ENCODE results near the gene INO80E. TPM values are rescaled to one million over a fixed set of nuclear protein-coding genes. Genes with fewer than 3 reads are reported as not detected.

INO80E gene
- total RNA-seq, 1 experiment from 2014 or later: 89.8 TPM

DNA sequence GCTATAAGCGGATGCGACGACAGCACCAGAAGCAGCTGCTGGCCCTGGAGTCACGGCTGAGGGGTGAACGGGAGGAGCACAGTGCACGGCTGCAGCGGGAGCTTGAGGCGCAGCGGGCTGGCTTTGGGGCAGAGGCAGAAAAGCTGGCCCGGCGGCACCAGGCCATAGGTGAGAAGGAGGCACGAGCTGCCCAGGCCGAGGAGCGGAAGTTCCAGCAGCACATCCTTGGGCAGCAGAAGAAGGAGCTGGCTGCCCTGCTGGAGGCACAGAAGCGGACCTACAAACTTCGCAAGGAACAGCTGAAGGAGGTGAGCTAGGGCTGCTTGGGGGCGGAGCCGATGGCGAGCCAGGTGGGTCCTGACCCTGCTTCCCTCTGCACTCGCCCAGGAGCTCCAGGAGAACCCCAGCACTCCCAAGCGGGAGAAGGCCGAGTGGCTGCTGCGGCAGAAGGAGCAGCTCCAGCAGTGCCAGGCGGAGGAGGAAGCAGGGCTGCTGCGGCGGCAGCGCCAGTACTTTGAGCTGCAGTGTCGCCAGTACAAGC is 10.7 kb upstream of the INO80E start:
- ATAC-seq (no peak), DNase-seq (ENCODE audit: low read depth, low spot score) (no peak)
- Histone ChIP-seq H2AFZ (ENCODE audit: low read depth, low read length, poor library complexity, severe bottlenecking) (no peak overlapping the region), H3K27ac (ENCODE audit: low read depth, low read length) (no peak overlapping the region), H3K4me2 (ENCODE audit: low read length) (no peak overlapping the region), H4K20me1 (ENCODE audit: insufficient read depth) (no peaks in the 10 kb centered on the region), H3K4me3 (replicated peaks in 1 of 2; ENCODE audit: low read depth in 1 of 2, low read length in 2 of 2) (no peak overlapping the region), H3K9me2 (ENCODE audit: insufficient read depth) (no peaks in the 10 kb centered on the region), H3K79me2 (ENCODE audit: insufficient read depth, low read length) (peaks cover 8% of the 10 kb centered on the region; the same call in 1 of the 2 replicates), H3K36me3 (ENCODE audit: control insufficient read depth in 1 of 2, insufficient read depth in 2 of 2, low read length in 2 of 2) (peaks cover 58 to 61% of the 10 kb centered on the region in 2 experiments), H3K4me1 (ENCODE audit: control insufficient read depth in 1 of 2, insufficient read depth in 2 of 2, low read length in 2 of 2) (no peaks in the 10 kb centered on the region), H3K9ac (ENCODE audit: low read length) (no peak overlapping the region), H3K27me3 (ENCODE audit: insufficient read depth, low read length) (no peaks in the 10 kb centered on the region), H3K9me3 (ENCODE audit: control insufficient read depth in 1 of 2, insufficient read depth in 1 of 2, low read depth in 1 of 2, low read length in 2 of 2) (no peaks in the 10 kb centered on the region)
- POLR2A ChIA-PET: interaction anchor here (2.0 kb wide), 1 partner anchor 12 kb away, joined by 9 read pairs; the partner anchor contains the start of gene TAOK2
- CTCF ChIA-PET: no interaction called here
- no peak for TF ChIP-seq POLR2A (IDR thresholded peaks at IDR 0.05; ENCODE audit: borderline replicate concordance, extremely low read depth, insufficient read depth, insufficient read length)
- no peak for TF ChIP-seq MAX (IDR thresholded peaks at IDR 0.05)
- no peak for TF ChIP-seq FOSL1 (IDR thresholded peaks at IDR 0.05; ENCODE audit: low read depth)
- TF ChIP-seq, protein P1, sequence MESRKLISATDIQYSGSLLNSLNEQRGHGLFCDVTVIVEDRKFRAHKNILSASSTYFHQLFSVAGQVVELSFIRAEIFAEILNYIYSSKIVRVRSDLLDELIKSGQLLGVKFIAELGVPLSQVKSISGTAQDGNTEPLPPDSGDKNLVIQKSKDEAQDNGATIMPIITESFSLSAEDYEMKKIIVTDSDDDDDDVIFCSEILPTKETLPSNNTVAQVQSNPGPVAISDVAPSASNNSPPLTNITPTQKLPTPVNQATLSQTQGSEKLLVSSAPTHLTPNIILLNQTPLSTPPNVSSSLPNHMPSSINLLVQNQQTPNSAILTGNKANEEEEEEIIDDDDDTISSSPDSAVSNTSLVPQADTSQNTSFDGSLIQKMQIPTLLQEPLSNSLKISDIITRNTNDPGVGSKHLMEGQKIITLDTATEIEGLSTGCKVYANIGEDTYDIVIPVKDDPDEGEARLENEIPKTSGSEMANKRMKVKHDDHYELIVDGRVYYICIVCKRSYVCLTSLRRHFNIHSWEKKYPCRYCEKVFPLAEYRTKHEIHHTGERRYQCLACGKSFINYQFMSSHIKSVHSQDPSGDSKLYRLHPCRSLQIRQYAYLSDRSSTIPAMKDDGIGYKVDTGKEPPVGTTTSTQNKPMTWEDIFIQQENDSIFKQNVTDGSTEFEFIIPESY (IDR thresholded peaks at IDR 0.05; ENCODE audit: extremely low read depth, insufficient replicate concordance, low read length): no peak
- TF ChIP-seq POLR2AphosphoS5 (IDR thresholded peaks at IDR 0.05; ENCODE audit: low read depth, low read length): no peak
- intact Hi-C loops (cut with micrococcal nuclease): no loop called here
- no TSS peak for BruUV-seq (replicated peaks)
- RAD21 ChIA-PET (ENCODE audit: low non-redundant PET in 1 of 2, low total read pairs in 2 of 2, uncharacterized antibody in 2 of 2, unreplicated experiment in 2 of 2): no interaction called here

DNA sequence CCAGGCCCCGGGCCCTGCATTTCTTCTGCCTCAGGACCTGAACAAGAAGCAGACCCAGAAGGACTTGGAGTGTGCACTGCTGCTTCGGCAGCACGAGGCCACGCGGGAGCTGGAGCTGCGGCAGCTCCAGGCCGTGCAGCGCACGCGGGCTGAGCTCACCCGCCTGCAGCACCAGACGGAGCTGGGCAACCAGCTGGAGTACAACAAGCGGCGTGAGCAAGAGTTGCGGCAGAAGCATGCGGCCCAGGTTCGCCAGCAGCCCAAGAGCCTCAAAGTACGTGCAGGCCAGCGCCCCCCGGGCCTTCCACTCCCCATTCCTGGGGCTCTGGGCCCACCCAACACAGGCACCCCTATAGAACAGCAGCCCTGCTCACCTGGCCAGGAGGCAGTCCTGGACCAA is 9.8 kb upstream of the INO80E start:
- Histone ChIP-seq H3K27me3 (ENCODE audit: insufficient read depth, low read length) (no peaks in the 10 kb centered on the region), H3K4me2 (ENCODE audit: low read length) (no peak overlapping the region), H3K36me3 (ENCODE audit: control insufficient read depth in 1 of 2, insufficient read depth in 2 of 2, low read length in 2 of 2) (peaks cover 55 to 63% of the 10 kb centered on the region in 2 experiments), H3K27ac (ENCODE audit: low read depth, low read length) (no peak overlapping the region), H3K4me3 (replicated peaks in 1 of 2; ENCODE audit: low read depth in 1 of 2, low read length in 2 of 2) (no peak overlapping the region), H3K9me2 (ENCODE audit: insufficient read depth) (no peaks in the 10 kb centered on the region), H3K9ac (ENCODE audit: low read length) (no peak overlapping the region), H3K9me3 (ENCODE audit: control insufficient read depth in 1 of 2, insufficient read depth in 1 of 2, low read depth in 1 of 2, low read length in 2 of 2) (no peaks in the 10 kb centered on the region), H2AFZ (ENCODE audit: low read depth, low read length, poor library complexity, severe bottlenecking) (no peak overlapping the region), H4K20me1 (ENCODE audit: insufficient read depth) (no peaks in the 10 kb centered on the region), H3K79me2 (ENCODE audit: insufficient read depth, low read length) (0 out of 2 replicates have a peak, but pooled peaks cover 6% of the 10 kb centered on the region), H3K4me1 (ENCODE audit: control insufficient read depth in 1 of 2, insufficient read depth in 2 of 2, low read length in 2 of 2) (no peaks in the 10 kb centered on the region)
- ChIA-PET POLR2A (interaction anchor here (2.0 kb wide), 1 partner anchor 13 kb away, joined by 9 read pairs; the partner anchor contains the start of gene TAOK2), CTCF (no interaction called here), RAD21 (ENCODE audit: low non-redundant PET in 1 of 2, low total read pairs in 2 of 2, uncharacterized antibody in 2 of 2, unreplicated experiment in 2 of 2) (no interaction called here)
- no peak for DNase-seq (ENCODE audit: low read depth, low spot score)
- intact Hi-C loops (cut with micrococcal nuclease): no loop called here
- TF ChIP-seq SP1 (IDR thresholded peaks at IDR 0.05; ENCODE audit: low read depth): no peak
- TF ChIP-seq EGR1 (IDR thresholded peaks at IDR 0.05; ENCODE audit: low read depth): no peak
- TF ChIP-seq FOSL1 (IDR thresholded peaks at IDR 0.05; ENCODE audit: low read depth): no peak
- no peak for TF ChIP-seq CEBPB (IDR thresholded peaks at IDR 0.05; ENCODE audit: low read depth)
- TF ChIP-seq MAX (IDR thresholded peaks at IDR 0.05): no peak
- TF ChIP-seq ZFX (IDR thresholded peaks at IDR 0.05): no peak
- TF ChIP-seq, protein P2, sequence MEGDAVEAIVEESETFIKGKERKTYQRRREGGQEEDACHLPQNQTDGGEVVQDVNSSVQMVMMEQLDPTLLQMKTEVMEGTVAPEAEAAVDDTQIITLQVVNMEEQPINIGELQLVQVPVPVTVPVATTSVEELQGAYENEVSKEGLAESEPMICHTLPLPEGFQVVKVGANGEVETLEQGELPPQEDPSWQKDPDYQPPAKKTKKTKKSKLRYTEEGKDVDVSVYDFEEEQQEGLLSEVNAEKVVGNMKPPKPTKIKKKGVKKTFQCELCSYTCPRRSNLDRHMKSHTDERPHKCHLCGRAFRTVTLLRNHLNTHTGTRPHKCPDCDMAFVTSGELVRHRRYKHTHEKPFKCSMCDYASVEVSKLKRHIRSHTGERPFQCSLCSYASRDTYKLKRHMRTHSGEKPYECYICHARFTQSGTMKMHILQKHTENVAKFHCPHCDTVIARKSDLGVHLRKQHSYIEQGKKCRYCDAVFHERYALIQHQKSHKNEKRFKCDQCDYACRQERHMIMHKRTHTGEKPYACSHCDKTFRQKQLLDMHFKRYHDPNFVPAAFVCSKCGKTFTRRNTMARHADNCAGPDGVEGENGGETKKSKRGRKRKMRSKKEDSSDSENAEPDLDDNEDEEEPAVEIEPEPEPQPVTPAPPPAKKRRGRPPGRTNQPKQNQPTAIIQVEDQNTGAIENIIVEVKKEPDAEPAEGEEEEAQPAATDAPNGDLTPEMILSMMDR (IDR thresholded peaks at IDR 0.05 in 2 of 3, conservative IDR thresholded peaks at IDR 0.05 in 1 of 3; ENCODE audit: borderline replicate concordance in 1 of 3, insufficient read depth in 1 of 3, low read depth in 2 of 3, low read length in 2 of 3): no peak
- no peak for TF ChIP-seq ELF1 (IDR thresholded peaks at IDR 0.05; ENCODE audit: borderline replicate concordance, low read depth)
- TF ChIP-seq, protein P1 (IDR thresholded peaks at IDR 0.05; ENCODE audit: extremely low read depth, insufficient replicate concordance, low read length): no peak
- no peak for TF ChIP-seq SRF (IDR thresholded peaks at IDR 0.05; ENCODE audit: low read depth)
- no TSS peak for BruUV-seq (replicated peaks)
- no peak for ATAC-seq

All from HCT116 (cell line).